Measurements from ENCODE around the gene RFX1.
"Not testable (repeated sequence)": the region's sequence is repeated elsewhere in the genome, so short reads cannot be mapped to it uniquely, and the experiment has no call there.

Gene RFX1

DNA sequence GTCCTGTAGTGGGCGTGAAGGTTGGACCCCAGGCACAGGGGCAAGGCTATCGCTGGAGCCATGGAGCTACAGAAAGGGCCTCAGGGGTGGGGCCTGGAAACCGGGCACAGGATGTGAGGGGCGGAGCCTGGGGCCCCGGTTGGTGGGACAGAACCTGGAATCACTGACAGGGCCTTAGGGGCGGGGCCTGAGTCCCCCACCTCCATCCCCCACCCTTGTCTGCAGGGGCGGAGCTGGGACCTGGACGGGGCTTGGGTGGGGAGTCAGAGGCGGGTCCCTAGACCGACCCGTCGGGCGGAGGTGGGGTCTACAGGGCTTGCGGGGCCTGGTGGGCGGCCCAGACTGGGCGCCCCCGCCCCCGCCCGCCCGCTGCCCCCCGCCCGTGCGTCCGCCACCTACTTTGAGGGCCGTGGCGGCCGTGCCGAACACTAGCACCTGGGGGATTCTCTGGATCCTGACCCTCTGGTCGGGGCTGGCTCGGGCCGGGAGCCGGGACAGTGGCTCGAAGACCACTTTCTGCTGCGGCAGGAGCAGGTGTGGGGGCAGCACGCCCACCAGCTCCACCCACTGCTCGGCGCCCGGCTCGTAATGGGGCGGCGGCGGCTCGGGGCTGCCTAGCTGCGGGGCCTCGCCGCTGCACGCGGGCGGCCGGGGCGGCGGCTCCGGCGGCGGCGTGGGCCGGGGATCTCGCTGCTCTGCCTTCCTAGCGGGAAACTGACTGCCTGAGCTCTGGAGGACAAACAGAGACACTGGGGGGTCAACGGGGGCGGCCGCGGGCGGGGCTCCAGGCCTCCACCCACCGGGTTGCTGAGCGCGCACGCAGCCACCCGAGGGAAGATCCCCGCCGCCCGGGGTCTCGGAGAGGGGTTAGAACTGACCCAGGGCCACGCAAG lies 27.5 kb downstream of the RFX1 start:
- peak; percentile 57 for DNase-seq (ENCODE audit: low spot score)

DNA sequence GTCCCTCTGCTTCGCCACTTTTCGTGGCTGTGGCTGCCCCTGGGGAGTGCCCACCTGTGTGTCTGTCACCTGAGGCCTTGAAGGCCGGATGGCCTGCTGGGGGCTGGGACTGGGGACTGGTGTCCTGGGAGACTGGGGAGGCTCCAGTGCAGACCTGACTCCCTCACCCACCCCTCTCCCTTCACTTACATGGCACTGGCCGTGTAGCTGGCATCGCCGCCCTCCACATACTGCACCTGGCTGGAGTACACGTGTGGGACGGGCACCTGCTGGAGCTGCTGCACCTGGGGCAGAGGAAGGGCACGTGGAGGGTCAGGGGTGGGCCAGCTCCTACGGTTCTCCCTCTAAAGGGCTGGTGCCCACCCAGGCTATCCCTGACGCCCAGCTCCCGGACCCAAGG lies 28.3 kb downstream of the RFX1 start:
- no peak for DNase-seq (ENCODE audit: low spot score)

- no peak for DNase-seq (ENCODE audit: low spot score)
These were observed 29.7 kb downstream of the RFX1 start for GRCh38 chr19:13976446-13976845.

DNA sequence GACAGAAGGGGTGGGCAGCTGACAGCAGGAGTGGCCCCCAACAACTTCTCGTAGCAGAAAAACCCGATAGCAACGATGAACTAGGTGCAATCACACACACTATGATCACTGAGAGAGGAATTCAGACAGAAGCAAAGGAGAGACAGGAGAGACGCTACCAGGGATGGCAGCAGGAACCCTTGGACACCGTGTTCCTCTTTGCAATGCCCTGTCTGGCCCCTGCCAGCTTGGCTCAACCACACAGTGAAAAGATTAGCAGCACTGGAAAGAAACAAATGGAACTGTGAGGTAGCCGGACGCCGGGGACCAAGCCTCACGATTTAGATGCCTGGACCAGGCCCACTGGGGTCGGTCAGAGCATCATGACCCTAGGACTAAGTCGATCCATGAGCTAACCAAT lies 30.2 kb downstream of the RFX1 start:
- no peak for DNase-seq (ENCODE audit: low spot score)

GRCh38 chr19:13974073-13974472 lies 32.0 kb downstream of the RFX1 start:
- DNase-seq (ENCODE audit: low spot score) = no peak

GRCh38 chr19:13973479-13973878 lies 32.6 kb downstream of the RFX1 start:
- not testable (repeated sequence) for DNase-seq (ENCODE audit: low spot score)

DNA sequence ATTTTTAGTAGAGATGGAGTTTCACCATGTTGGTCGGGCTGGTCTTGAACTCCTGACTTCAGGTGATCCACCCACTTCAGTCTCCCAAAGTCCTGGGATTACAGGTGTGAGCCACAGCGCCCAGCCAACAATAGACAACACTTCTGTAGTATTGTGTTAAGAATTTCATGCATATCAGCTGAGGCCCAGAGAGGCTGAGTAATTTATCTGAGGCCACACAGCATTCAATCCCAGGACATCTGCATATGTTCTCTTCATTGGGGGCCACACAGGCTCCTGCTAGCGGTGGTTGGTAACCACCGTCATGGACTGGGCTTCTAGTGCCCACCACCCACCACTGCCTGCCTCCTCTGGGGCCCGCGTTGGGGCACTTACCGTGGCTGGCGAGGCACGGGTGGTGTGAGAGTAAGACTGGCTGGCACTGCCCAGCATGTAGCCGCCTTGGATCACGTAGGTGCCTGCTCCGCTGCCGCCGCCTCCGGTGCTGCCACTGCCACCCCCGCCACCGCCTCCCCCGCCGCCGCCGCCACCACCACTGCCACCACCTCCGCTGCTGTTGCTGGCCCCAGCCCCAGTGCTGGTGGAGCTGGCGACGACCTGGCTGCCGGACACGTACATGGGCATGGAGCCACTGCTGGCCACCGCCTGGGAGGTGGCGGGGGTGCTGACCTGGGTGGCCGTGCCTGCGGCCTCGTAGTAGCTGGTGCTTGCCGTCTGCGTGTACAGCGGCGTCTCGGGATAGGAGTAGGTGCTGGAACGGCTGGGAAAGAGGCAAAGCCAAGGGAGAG lies 33.6 kb downstream of the RFX1 start:
- DNase-seq (ENCODE audit: low spot score) = no peak

DNA sequence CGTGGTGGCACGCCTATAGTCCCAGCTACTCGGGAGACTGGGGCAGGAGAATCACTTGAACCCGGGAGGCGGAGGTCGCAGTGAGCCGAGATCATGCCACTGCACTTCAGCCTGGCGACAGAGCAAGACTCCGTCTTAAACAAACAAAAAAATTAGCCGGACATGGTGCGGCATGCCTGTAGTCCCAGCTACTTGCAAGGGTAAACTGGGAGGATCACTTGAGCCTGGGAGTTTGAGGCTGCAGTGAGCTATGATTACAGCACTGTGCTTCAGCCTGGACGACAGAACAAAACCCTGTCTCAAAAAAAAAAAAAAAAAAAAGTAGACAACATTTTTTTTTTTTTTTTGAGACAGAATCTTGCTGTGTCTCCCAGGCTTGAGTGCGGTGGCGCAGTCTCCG lies 34.3 kb downstream of the RFX1 start:
- DNase-seq (ENCODE audit: low spot score) = not testable (repeated sequence)

- DNase-seq (ENCODE audit: low spot score) = no peak
These were observed 36.2 kb downstream of the RFX1 start for GRCh38 chr19:13969897-13970296.

- no peak for DNase-seq (ENCODE audit: low spot score)
These were observed 37.1 kb downstream of the RFX1 start for GRCh38 chr19:13968999-13969398.

DNA sequence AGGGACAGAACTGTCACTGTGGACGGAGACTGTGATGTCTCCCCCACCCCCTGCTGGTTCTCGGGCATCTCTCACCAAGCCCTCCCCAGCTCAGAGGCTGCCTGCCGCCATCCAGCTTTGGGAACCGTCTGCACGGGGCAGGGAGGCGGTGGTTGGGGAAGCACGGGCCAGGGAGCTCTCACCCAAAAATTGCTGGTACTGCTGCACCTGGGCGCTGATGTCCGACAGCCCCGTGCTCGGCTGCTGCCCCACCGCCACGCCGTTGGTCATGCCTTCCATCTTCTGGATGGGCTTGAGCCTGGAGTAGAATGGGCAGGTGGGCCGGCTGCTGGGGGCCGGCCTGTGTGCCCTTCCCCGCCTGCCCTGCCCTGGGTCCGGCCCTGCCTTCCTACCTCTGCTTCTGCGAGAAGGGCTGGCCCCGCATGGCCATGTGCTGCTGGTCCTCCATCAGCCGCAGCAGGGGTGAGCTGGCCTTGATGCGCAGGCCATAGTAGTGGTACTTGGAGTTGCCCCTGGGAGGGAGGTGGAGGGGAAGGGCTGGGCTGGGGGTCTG lies 37.7 kb downstream of the RFX1 start:
- DNase-seq (ENCODE audit: low spot score) = no peak

DNA sequence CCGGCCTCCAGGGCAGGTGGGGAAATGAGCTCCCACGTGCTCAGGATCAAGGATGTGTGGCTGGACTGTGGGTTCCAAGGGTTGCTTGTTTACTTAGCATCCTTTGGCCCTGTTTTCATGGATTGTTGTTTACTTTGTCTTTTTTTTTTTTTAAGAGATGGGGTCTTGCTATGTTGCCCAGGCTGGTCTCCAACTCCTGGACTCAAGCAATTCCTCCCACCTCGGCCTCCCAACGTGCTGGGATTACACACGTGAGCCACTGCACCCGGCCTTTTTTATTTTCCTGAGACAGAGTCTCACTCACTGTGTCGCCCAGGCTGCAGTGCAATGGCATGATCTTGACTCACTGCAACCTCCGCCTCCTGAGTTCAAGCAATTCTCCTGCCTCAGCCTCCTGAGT lies 38.9 kb downstream of the RFX1 start:
- not testable (repeated sequence) for DNase-seq (ENCODE audit: low spot score)

- DNase-seq (ENCODE audit: low spot score) = no peak
These were observed 39.4 kb downstream of the RFX1 start for GRCh38 chr19:13966684-13967128.

DNA sequence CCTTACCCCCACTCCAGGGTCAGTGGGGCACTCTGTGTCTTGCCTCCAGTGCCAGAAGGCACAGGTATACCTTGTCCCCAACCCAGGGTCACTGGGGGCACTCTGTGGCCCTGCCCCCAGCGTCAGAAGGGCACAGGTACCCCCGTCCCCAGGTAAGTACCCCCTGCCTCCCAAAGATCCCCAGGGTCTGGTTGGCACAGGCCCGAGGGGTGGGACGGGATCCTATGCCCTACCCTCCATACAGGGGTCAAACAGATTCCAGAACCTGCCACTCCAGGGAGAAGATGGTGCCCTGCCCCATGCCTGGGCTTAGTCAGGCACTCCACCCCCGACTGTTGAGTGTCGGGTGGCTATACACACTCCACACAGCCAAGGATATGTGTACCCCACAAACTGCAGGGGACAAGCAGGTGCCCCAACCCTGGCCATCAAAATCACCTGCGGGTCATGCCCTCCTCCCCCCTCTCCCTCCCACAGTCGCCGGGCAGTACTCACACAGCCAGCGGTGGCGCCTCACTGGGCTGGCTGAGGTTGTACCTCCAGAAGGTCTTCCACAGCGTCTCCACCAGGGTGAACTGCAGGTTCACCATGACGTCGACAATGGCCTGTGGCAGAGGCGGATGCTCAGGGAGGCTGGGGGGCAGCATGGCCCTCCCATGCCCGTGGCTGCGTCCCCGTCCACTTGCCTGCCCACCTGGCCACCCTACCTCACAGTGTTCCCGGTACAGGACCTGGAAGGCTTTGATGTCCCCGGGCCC lies 40.0 kb downstream of the RFX1 start:
- DNase-seq (ENCODE audit: low spot score) = no peak

DNA sequence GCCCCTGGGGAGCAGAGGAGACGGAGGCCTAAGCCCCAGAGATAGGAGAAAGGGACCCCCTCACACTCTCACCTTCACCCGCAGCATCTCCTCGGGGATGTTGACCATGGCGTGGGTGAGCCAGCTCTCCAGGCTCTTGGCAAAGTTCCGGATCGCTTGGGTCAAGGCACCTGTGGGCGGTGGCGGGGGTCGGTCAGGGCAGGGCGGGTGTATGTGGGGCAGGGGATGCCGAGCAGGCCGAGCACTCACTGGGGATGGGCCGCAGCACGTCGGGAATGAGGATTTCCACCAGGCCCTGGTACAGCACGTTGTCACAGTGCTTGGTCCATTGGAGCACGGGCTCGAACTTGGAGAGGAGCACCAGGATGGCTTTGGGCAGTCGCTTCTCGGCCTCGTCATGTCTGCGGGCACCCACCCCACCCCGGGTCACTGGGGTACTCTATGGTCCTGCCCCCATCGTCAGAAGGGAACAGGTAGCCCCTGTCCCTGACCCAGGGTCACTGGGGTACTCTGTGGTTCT lies 40.7 kb downstream of the RFX1 start:
- DNase-seq (ENCODE audit: low spot score) = no peak

DNA sequence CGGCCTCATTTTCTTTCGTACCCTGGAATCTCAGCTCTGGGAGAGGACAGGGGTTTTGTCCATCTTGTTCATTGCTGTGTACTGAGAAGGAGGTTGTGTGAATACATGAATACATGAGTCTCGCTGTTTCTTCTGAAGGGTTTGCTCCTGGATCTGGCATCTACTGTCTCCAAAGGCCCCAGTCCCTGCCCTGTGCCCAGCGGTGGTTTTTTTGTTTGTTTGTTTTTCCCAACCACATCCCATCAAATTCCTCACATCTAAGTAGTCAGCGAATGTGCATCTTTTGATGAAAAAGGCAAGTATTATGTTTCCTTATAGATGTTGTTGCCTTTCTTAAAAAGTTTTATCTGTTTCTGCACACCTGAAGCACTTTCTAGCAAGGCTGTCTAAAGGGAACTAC lies 41.3 kb downstream of the RFX1 start:
- DNase-seq (ENCODE audit: low spot score) = no peak

- no peak for DNase-seq (ENCODE audit: low spot score)
These were observed 42.5 kb downstream of the RFX1 start for GRCh38 chr19:13963603-13964105.

GRCh38 chr19:13962699-13963602 lies 43.2 kb downstream of the RFX1 start:
- no peak for DNase-seq (ENCODE audit: low spot score)

- no peak for DNase-seq (ENCODE audit: low spot score)
These were observed 44.1 kb downstream of the RFX1 start for GRCh38 chr19:13961826-13962698.
